Measurements from ENCODE around the gene CHAT. TPM values are rescaled to one million over a fixed set of nuclear protein-coding genes. Genes with fewer than 3 reads are reported as not detected.

Gene CHAT
- total and polyA plus RNA-seq, 2 of the 13 experiments (the other 11 are each of a cell fraction or from before 2014, with no cell fraction given) = not detected

DNA sequence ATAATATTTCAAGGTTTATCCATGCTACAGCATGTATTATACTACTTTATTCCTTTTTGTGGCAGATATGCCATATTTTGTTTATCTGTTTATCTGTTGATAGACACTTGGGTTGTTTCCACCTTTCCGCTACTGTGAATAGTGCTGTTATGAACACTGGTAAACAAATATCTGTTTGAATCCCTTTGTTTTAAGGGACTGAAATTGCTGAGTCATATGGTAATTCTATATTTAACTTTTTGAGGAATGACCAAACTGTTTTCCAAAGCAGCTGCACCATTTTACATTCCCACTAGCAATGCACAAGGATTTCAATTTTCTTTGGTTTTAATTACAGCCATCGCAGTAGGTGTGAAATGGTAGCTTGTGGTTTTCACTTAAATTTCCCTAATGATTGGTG is 69.0 kb downstream of the CHAT start:
- Histone ChIP-seq H3K4me3 (replicated peaks in 1 of 3; ENCODE audit: insufficient read depth in 1 of 3, low read depth in 2 of 3, low read length in 3 of 3) (no peak overlapping the region), H3K4me2 (ENCODE audit: low read depth, low read length) (no peak overlapping the region), H3K27ac (ENCODE audit: extremely low read length, insufficient read depth, low read length) (no peak overlapping the region), H3K9me3 (ENCODE audit: low read length) (no peaks in the 10 kb centered on the region), H4K20me1 (ENCODE audit: insufficient read depth, low read length) (no peaks in the 10 kb centered on the region), H3K36me3 (replicated peaks in 1 of 2; ENCODE audit: control insufficient read depth in 1 of 2, insufficient read depth in 2 of 2, low read length in 2 of 2) (no peaks in the 10 kb centered on the region), H3K9ac (ENCODE audit: insufficient read depth, low read depth, low read length) (no peak overlapping the region), H3K27me3 (ENCODE audit: control insufficient read depth in 1 of 2, insufficient read depth in 2 of 2, low read length in 2 of 2) (peaks cover 0 to 8% of the 10 kb centered on the region in 2 experiments; a peak in 2 of 5 replicates), H3K4me1 (ENCODE audit: insufficient read depth, low read length) (no peaks in the 10 kb centered on the region), H2AFZ (ENCODE audit: low read length) (no peak overlapping the region), H3K79me2 (ENCODE audit: insufficient read depth, low read length) (no peaks in the 10 kb centered on the region)
- ATAC-seq = no peak
- BruUV-seq (replicated peaks) = no TSS peak
- CTCF ChIA-PET (ENCODE audit: low intra/inter-chr PET ratio, low total read pairs) = no interaction called here
- in situ Hi-C loops (cut with HindIII; ENCODE audit: extremely low pct_ligation_motif_present, low pct_unique_long_range_greater_than_20kb) (no loop called here), intact Hi-C loops (cut with micrococcal nuclease; ENCODE audit: unreplicated experiment) (no loop called here)
- POLR2A ChIA-PET = no interaction called here
- WGBS (ENCODE audit: low lambda C conversion rate) = 92% methylated on average over 2 of the region's 2 CpGs
- FAIRE-seq = no peak
- peak; percentile 80 for TF ChIP-seq NFE2L2 (IDR thresholded peaks at IDR 0.05; ENCODE audit: low read length)
- no peak for TF ChIP-seq MIER3 (CRISPR knock-in tag; IDR thresholded peaks at IDR 0.05; ENCODE audit: borderline replicate concordance)
- peak; percentile 54 to 71 for TF ChIP-seq MAFK (conservative IDR thresholded peaks at IDR 0.05 in 1 of 2, IDR thresholded peaks at IDR 0.05 in 1 of 2; ENCODE audit: low read length in 2 of 2)
- no peak for TF ChIP-seq FOXO1 (CRISPR knock-in tag; IDR thresholded peaks at IDR 0.05)
- 0 out of 2 replicates have a peak, but pooled peaks have one; percentile 15 for TF ChIP-seq MAFF (IDR thresholded peaks at IDR 0.05; ENCODE audit: low read depth, low read length)
- no peak for TF ChIP-seq CCDC6 (CRISPR knock-in tag; IDR thresholded peaks at IDR 0.05)
- no peak for DNase-seq (ENCODE audit: low spot score)

GRCh38 chr10:49686651-49687050 is 72.8 kb downstream of the CHAT start:
- ChIA-PET POLR2A (no interaction called here), CTCF (ENCODE audit: low intra/inter-chr PET ratio, low total read pairs) (no interaction called here)
- H3K4me1 ChIP-seq (ENCODE audit: insufficient read depth, low read length) = no peaks in the 10 kb centered on the region
- intact Hi-C loops (cut with micrococcal nuclease; ENCODE audit: unreplicated experiment) = no loop called here
- no peak overlapping the region for H3K27ac ChIP-seq (ENCODE audit: extremely low read length, insufficient read depth, low read length)
- no peak for TF ChIP-seq IKZF4 (CRISPR knock-in tag; IDR thresholded peaks at IDR 0.05; ENCODE audit: borderline replicate concordance, low read depth, not compliant biosample characterization)
- no peak for TF ChIP-seq ZNF512 (CRISPR knock-in tag; IDR thresholded peaks at IDR 0.05)
- TF ChIP-seq, protein P1, sequence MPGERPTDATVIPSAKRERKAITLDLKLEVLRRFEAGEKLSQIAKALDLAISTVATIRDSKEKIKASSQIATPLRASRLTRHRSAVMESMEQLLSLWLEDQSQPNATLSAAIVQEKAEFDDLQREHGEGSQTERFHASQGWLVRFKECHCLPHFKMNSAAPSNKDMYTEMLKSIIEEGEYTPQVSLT (CRISPR knock-in tag; IDR thresholded peaks at IDR 0.05; ENCODE audit: borderline replicate concordance, low read depth) = no peak
- 0% methylated on average over 4 of the region's 4 CpGs for WGBS (ENCODE audit: low lambda C conversion rate)
- FAIRE-seq (no peak), ATAC-seq (no peak), DNase-seq (ENCODE audit: low spot score) (no peak)
- no peaks in the 10 kb centered on the region for H3K9me3 ChIP-seq (ENCODE audit: low read length)
- no peaks in the 10 kb centered on the region for H3K79me2 ChIP-seq (ENCODE audit: insufficient read depth, low read length)
- H3K27me3 ChIP-seq (ENCODE audit: control insufficient read depth in 1 of 2, insufficient read depth in 2 of 2, low read length in 2 of 2) = peaks cover 7 to 32% of the 10 kb centered on the region in 2 experiments; a peak in 4 of 5 replicates
- BruUV-seq (replicated peaks) = no TSS peak
- no peak overlapping the region for H3K4me2 ChIP-seq (ENCODE audit: low read depth, low read length)
- no peaks in the 10 kb centered on the region for H3K36me3 ChIP-seq (replicated peaks in 1 of 2; ENCODE audit: control insufficient read depth in 1 of 2, insufficient read depth in 2 of 2, low read length in 2 of 2)
- H4K20me1 ChIP-seq (ENCODE audit: insufficient read depth, low read length) = no peaks in the 10 kb centered on the region
- in situ Hi-C loops (cut with HindIII; ENCODE audit: extremely low pct_ligation_motif_present, low pct_unique_long_range_greater_than_20kb) = no loop called here
- H2AFZ ChIP-seq (ENCODE audit: low read length) = no peak overlapping the region
- H3K4me3 ChIP-seq (replicated peaks in 1 of 3; ENCODE audit: insufficient read depth in 1 of 3, low read depth in 2 of 3, low read length in 3 of 3) = no peak overlapping the region
- H3K9ac ChIP-seq (ENCODE audit: insufficient read depth, low read depth, low read length) = no peak overlapping the region

Measured in HepG2 (cell line).